ENCODE results near the gene BAAT. TPM values are rescaled to one million over a fixed set of nuclear protein-coding genes. Genes with fewer than 3 reads are reported as not detected.

Gene BAAT
- total and polyA plus RNA-seq, 9 of the 15 experiments (the other 6 are each of a cell fraction or from before 2014, with no cell fraction given) = 0.17 to 0.76 (median 0.32) TPM

DNA sequence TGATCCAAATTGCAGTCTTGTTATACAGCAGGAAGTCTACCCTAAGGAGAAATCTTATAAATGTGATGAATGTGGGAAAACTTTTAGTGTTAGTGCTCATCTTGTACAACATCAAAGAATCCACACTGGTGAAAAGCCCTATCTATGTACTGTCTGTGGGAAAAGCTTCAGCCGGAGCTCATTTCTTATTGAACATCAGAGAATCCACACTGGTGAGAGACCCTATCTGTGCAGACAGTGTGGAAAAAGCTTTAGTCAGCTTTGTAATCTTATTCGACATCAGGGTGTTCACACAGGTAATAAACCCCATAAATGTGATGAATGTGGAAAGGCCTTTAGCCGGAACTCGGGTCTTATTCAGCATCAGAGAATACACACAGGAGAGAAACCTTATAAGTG, 24.3 kb upstream of the BAAT start (continued):
- TF ChIP-seq CBFA2T2 (conservative IDR thresholded peaks at IDR 0.05) = no peak
- TF ChIP-seq, protein P1, sequence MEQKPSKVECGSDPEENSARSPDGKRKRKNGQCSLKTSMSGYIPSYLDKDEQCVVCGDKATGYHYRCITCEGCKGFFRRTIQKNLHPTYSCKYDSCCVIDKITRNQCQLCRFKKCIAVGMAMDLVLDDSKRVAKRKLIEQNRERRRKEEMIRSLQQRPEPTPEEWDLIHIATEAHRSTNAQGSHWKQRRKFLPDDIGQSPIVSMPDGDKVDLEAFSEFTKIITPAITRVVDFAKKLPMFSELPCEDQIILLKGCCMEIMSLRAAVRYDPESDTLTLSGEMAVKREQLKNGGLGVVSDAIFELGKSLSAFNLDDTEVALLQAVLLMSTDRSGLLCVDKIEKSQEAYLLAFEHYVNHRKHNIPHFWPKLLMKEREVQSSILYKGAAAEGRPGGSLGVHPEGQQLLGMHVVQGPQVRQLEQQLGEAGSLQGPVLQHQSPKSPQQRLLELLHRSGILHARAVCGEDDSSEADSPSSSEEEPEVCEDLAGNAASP (IDR thresholded peaks at IDR 0.05) = no peak
- no peak for TF ChIP-seq ZNF24 (IDR thresholded peaks at IDR 0.05)
- TF ChIP-seq STAT5B (CRISPR knock-in tag; IDR thresholded peaks at IDR 0.05) = no peak
- TF ChIP-seq KDM1A (IDR thresholded peaks at IDR 0.05) = no peak
- TF ChIP-seq GATAD2A (IDR thresholded peaks at IDR 0.05) = no peak
- TF ChIP-seq ZNF668 (CRISPR knock-in tag; IDR thresholded peaks at IDR 0.05) = no peak
- TF ChIP-seq, protein P2, sequence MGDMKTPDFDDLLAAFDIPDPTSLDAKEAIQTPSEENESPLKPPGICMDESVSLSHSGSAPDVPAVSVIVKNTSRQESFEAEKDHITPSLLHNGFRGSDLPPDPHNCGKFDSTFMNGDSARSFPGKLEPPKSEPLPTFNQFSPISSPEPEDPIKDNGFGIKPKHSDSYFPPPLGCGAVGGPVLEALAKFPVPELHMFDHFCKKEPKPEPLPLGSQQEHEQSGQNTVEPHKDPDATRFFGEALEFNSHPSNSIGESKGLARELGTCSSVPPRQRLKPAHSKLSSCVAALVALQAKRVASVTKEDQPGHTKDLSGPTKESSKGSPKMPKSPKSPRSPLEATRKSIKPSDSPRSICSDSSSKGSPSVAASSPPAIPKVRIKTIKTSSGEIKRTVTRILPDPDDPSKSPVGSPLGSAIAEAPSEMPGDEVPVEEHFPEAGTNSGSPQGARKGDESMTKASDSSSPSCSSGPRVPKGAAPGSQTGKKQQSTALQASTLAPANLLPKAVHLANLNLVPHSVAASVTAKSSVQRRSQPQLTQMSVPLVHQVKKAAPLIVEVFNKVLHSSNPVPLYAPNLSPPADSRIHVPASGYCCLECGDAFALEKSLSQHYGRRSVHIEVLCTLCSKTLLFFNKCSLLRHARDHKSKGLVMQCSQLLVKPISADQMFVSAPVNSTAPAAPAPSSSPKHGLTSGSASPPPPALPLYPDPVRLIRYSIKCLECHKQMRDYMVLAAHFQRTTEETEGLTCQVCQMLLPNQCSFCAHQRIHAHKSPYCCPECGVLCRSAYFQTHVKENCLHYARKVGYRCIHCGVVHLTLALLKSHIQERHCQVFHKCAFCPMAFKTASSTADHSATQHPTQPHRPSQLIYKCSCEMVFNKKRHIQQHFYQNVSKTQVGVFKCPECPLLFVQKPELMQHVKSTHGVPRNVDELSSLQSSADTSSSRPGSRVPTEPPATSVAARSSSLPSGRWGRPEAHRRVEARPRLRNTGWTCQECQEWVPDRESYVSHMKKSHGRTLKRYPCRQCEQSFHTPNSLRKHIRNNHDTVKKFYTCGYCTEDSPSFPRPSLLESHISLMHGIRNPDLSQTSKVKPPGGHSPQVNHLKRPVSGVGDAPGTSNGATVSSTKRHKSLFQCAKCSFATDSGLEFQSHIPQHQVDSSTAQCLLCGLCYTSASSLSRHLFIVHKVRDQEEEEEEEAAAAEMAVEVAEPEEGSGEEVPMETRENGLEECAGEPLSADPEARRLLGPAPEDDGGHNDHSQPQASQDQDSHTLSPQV (IDR thresholded peaks at IDR 0.05) = no peak
- TF ChIP-seq XRCC3 (IDR thresholded peaks at IDR 0.05) = 0 out of 2 replicates have a peak, but pooled peaks have one; percentile 64
- TF ChIP-seq, protein P3, sequence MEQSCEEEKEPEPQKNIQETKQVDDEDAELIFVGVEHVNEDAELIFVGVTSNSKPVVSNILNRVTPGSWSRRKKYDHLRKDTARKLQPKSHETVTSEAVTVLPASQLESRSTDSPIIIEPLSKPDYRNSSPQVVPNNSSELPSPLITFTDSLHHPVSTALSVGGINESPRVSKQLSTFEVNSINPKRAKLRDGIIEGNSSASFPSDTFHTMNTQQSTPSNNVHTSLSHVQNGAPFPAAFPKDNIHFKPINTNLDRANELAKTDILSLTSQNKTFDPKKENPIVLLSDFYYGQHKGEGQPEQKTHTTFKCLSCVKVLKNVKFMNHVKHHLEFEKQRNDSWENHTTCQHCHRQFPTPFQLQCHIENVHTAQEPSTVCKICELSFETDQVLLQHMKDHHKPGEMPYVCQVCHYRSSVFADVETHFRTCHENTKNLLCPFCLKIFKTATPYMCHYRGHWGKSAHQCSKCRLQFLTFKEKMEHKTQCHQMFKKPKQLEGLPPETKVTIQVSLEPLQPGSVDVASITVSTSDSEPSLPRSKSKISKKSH (CRISPR knock-in tag; IDR thresholded peaks at IDR 0.05) = no peak
- TF ChIP-seq CBX1 (IDR thresholded peaks at IDR 0.05; ENCODE audit: low read depth) = no peak
- TF ChIP-seq CBX3 (IDR thresholded peaks at IDR 0.05; ENCODE audit: borderline replicate concordance in 1 of 2, low read length in 2 of 2) = peak in 1 of 2 experiments; percentile 85; a peak in 2 of 3 replicates
- TF ChIP-seq MECOM (CRISPR knock-in tag; IDR thresholded peaks at IDR 0.05) = no peak

Data from K562 (cell line).